HCT116 (cell line): ENCODE data around the gene PIGQ.

ENCODE experiments used
- EZH2 ChIP-seq: fragments of 200-600 bp; sonication (generic); IDR thresholded peaks from 2 replicates; pipeline ENCODE4 v1.6.1; 2017; ENCODE audit warnings: antibody characterized with exemption, mixed run types
- POLR2A ChIP-seq: IDR thresholded peaks from 2 replicates; pipeline ENCODE4 v1.7.0; 2011; ENCODE audit warnings: borderline replicate concordance; ENCODE audit not compliant: insufficient read depth, insufficient read length; ENCODE audit errors: extremely low read depth
- TF ChIP-seq, protein P1 (sequence below), 3 experiments: fragments of 200-600 bp in 1 of 3; sonication (generic) in 1 of 3; IDR thresholded peaks in 2 of 3; conservative IDR thresholded peaks in 1 of 3; 2 replicates each; pipeline ENCODE4 v1.5.1; 2012 to 2017; ENCODE audit warnings: low read depth in 2 of 3, low read length in 2 of 3, antibody characterized with exemption in 1 of 3, borderline replicate concordance in 1 of 3, control low read depth in 1 of 3, mild to moderate bottlenecking in 1 of 3, mixed read lengths in 1 of 3, mixed run types in 1 of 3, moderate library complexity in 1 of 3; ENCODE audit not compliant: insufficient read depth in 1 of 3

DNA sequence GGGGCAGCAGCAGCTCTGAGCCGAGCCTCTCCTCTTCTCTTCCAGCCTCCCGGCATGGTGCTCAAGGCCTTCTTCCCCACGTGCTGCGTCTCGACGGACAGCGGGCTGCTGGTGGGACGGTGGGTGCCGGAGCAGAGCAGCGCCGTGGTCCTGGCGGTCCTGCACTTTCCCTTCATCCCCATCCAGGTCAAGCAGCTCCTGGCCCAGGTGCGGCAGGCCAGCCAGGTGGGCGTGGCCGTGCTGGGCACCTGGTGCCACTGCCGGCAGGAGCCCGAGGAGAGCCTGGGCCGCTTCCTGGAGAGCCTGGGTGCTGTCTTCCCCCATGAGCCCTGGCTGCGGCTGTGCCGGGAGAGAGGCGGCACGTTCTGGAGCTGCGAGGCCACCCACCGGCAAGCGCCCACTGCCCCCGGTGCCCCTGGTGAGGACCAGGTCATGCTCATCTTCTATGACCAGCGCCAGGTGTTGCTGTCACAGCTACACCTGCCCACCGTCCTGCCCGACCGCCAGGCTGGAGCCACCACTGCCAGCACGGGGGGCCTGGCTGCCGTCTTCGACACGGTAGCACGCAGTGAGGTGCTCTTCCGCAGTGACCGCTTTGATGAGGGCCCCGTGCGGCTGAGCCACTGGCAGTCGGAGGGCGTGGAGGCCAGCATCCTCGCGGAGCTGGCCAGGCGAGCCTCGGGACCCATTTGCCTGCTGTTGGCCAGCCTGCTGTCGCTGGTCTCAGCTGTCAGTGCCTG, 4.4 kb downstream of the PIGQ start:
- TF ChIP-seq EZH2 (no peak), POLR2A (no peak)
- TF ChIP-seq, protein P1, sequence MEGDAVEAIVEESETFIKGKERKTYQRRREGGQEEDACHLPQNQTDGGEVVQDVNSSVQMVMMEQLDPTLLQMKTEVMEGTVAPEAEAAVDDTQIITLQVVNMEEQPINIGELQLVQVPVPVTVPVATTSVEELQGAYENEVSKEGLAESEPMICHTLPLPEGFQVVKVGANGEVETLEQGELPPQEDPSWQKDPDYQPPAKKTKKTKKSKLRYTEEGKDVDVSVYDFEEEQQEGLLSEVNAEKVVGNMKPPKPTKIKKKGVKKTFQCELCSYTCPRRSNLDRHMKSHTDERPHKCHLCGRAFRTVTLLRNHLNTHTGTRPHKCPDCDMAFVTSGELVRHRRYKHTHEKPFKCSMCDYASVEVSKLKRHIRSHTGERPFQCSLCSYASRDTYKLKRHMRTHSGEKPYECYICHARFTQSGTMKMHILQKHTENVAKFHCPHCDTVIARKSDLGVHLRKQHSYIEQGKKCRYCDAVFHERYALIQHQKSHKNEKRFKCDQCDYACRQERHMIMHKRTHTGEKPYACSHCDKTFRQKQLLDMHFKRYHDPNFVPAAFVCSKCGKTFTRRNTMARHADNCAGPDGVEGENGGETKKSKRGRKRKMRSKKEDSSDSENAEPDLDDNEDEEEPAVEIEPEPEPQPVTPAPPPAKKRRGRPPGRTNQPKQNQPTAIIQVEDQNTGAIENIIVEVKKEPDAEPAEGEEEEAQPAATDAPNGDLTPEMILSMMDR (IDR thresholded peaks at IDR 0.05 in 2 of 3, conservative IDR thresholded peaks at IDR 0.05 in 1 of 3; ENCODE audit: borderline replicate concordance in 1 of 3, insufficient read depth in 1 of 3, low read depth in 2 of 3, low read length in 2 of 3) = no peak
